ENCODE data around the gene TOM1L2.

Gene TOM1L2

DNA sequence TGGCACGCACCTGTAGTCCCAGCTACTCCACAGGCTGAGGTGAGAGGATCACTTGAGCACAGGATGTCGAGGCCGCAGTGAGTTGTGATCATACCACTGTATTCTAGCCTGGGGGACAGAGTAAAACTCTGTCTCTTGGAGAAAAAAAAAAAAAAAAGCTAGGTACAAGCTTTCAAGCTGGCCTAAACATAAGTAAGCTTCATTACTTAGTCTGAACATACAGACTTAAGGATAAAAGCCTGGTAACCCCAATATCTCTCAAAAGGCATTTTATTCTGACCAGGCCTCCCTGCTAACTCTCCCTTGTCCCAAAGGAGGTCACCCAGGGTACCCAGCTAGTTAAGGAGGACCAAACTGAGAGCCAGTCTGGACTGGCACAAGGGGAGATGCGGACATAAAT, 46.2 kb downstream of the TOM1L2 start:
- no peak overlapping the region for H3K27ac ChIP-seq (ENCODE audit: low read depth, low read length)
- no peaks in the 10 kb centered on the region for H3K79me2 ChIP-seq (ENCODE audit: control insufficient read depth, low read length)
- no peaks in the 10 kb centered on the region for H3K27me3 ChIP-seq (ENCODE audit: control insufficient read depth, low read length)
- H3F3A ChIP-seq (ENCODE audit: control insufficient read depth, insufficient read depth): no peaks in the 10 kb centered on the region
- no peaks in the 10 kb centered on the region for H4K20me1 ChIP-seq (ENCODE audit: control insufficient read depth, insufficient read depth, low read depth, low read length)
- no peaks in the 10 kb centered on the region for H3K9me2 ChIP-seq (replicated peaks; ENCODE audit: control insufficient read depth, low read length)
- no peak overlapping the region for H3K4me2 ChIP-seq (ENCODE audit: low read length)
- no peaks in the 10 kb centered on the region for H3K9me3 ChIP-seq (ENCODE audit: control insufficient read depth, insufficient read depth, low read length)
- no peaks in the 10 kb centered on the region for H3K36me3 ChIP-seq (ENCODE audit: control insufficient read depth, low read length)
- H3K4me1 ChIP-seq (ENCODE audit: control insufficient read depth, low read length): no peaks in the 10 kb centered on the region
- TF ChIP-seq EZH2phosphoT487 (IDR thresholded peaks at IDR 0.05; ENCODE audit: borderline replicate concordance, low read length): no peak
- H3K4me3 ChIP-seq (ENCODE audit: low read length): no peak overlapping the region

DNA sequence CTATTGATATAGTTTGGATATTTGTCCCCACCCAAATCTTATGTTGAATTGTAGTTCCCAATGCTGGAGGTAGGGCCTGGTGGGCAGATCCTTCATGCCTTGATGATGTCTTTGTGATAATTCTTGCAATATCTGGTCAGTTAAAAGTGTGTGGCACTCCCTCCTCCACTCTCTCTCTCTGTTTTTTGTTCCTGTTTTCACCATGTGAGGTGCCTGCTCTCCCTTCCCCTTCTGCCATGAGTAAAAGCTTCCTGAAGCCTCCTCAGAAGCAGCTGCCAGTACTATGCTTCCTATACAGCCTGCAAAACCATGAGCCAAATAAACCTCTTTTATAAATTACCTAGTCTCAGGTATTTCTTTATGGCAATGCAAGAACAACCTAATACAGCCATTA, 47.3 kb downstream of the TOM1L2 start:
- H4K20me1 ChIP-seq (ENCODE audit: control insufficient read depth, insufficient read depth, low read depth, low read length): no peaks in the 10 kb centered on the region
- TF ChIP-seq EZH2phosphoT487 (IDR thresholded peaks at IDR 0.05; ENCODE audit: borderline replicate concordance, low read length): no peak
- TF ChIP-seq, protein P1, sequence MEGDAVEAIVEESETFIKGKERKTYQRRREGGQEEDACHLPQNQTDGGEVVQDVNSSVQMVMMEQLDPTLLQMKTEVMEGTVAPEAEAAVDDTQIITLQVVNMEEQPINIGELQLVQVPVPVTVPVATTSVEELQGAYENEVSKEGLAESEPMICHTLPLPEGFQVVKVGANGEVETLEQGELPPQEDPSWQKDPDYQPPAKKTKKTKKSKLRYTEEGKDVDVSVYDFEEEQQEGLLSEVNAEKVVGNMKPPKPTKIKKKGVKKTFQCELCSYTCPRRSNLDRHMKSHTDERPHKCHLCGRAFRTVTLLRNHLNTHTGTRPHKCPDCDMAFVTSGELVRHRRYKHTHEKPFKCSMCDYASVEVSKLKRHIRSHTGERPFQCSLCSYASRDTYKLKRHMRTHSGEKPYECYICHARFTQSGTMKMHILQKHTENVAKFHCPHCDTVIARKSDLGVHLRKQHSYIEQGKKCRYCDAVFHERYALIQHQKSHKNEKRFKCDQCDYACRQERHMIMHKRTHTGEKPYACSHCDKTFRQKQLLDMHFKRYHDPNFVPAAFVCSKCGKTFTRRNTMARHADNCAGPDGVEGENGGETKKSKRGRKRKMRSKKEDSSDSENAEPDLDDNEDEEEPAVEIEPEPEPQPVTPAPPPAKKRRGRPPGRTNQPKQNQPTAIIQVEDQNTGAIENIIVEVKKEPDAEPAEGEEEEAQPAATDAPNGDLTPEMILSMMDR (IDR thresholded peaks at IDR 0.05; ENCODE audit: low read depth, low read length, poor library complexity, severe bottlenecking): no peak
- H3K4me1 ChIP-seq (ENCODE audit: control insufficient read depth, low read length): peaks cover under 1% of the 10 kb centered on the region
- no peaks in the 10 kb centered on the region for H3K36me3 ChIP-seq (ENCODE audit: control insufficient read depth, low read length)
- H3K27ac ChIP-seq (ENCODE audit: low read depth, low read length): no peak overlapping the region
- no peaks in the 10 kb centered on the region for H3F3A ChIP-seq (ENCODE audit: control insufficient read depth, insufficient read depth)
- no peaks in the 10 kb centered on the region for H3K9me2 ChIP-seq (replicated peaks; ENCODE audit: control insufficient read depth, low read length)
- no peaks in the 10 kb centered on the region for H3K27me3 ChIP-seq (ENCODE audit: control insufficient read depth, low read length)
- H3K9me3 ChIP-seq (ENCODE audit: control insufficient read depth, insufficient read depth, low read length): no peaks in the 10 kb centered on the region
- H3K79me2 ChIP-seq (ENCODE audit: control insufficient read depth, low read length): no peaks in the 10 kb centered on the region
- no peak overlapping the region for H3K4me3 ChIP-seq (ENCODE audit: low read length)
- H3K4me2 ChIP-seq (ENCODE audit: low read length): no peak overlapping the region

DNA sequence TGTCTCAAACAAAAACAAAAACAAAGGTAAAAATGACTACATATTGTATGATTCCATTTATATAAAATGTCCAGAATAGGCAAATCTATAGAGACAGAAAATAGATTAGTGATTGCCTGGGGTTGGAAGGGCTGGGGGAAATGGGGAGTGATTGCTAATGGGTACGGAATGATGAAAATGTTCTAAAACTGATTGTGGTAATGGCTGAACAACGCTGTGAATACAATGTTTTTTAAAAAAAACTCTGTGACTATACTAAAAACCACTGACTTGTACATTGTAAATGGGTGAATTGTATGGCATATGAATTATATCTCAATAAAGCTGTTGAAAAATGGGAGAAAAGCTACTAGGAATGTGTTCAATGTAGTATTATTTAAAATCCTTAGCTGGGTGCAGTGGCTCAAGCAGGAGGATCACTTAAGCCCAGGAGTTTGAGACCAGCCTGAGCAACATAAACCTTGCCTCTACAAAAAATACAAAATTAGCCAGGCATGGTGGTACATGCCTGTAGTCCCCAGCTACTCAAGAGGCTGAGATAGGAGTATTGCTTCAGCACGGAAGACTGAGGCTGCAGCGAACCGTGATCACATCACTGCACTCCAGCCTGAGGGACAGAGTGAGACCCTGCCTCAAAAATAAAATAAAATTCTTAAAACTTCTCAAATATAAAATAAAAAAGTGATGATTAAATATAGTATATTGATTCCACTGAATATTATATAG, 47.9 kb downstream of the TOM1L2 start:
- no peaks in the 10 kb centered on the region for H3F3A ChIP-seq (ENCODE audit: control insufficient read depth, insufficient read depth)
- H3K4me2 ChIP-seq (ENCODE audit: low read length): no peak overlapping the region
- no peaks in the 10 kb centered on the region for H3K9me2 ChIP-seq (replicated peaks; ENCODE audit: control insufficient read depth, low read length)
- no peaks in the 10 kb centered on the region for H3K79me2 ChIP-seq (ENCODE audit: control insufficient read depth, low read length)
- H4K20me1 ChIP-seq (ENCODE audit: control insufficient read depth, insufficient read depth, low read depth, low read length): no peaks in the 10 kb centered on the region
- H3K4me1 ChIP-seq (ENCODE audit: control insufficient read depth, low read length): peaks cover 6% of the 10 kb centered on the region
- H3K27me3 ChIP-seq (ENCODE audit: control insufficient read depth, low read length): no peaks in the 10 kb centered on the region
- no peak for TF ChIP-seq EZH2phosphoT487 (IDR thresholded peaks at IDR 0.05; ENCODE audit: borderline replicate concordance, low read length)
- TF ChIP-seq, protein P1 (IDR thresholded peaks at IDR 0.05; ENCODE audit: low read depth, low read length, poor library complexity, severe bottlenecking): no peak
- H3K36me3 ChIP-seq (ENCODE audit: control insufficient read depth, low read length): no peaks in the 10 kb centered on the region
- no peak overlapping the region for H3K27ac ChIP-seq (ENCODE audit: low read depth, low read length)
- no peak overlapping the region for H3K4me3 ChIP-seq (ENCODE audit: low read length)
- no peaks in the 10 kb centered on the region for H3K9me3 ChIP-seq (ENCODE audit: control insufficient read depth, insufficient read depth, low read length)

DNA sequence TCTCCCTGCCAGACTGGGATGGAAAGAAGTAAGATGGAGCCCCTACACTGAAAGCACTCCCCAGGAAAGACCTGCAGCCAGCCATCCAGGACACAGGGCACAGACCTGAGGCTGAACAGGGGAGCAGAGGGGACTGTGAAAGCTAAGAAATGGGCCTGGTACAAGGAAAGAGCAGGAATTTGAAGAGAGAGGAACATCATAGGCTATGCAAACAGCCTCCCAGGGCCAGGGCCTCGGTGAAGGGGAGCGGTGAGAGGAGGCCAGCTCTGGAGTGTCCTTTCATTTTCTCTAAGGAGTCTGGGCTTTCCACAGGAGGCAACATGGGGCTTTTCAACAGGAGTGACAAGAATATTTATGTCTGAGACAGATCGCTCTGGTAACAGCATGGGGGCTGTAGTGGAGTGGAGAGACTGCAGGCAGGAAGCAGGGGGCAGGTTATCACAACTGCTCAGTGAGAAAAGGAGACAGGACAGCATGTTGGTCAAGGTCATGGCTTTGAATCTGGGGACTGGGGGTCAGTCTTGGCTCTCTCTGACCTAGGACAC, 50.1 kb downstream of the TOM1L2 start:
- Histone ChIP-seq H3K9me3 (ENCODE audit: control insufficient read depth, insufficient read depth, low read length) (no peaks in the 10 kb centered on the region), H4K20me1 (ENCODE audit: control insufficient read depth, insufficient read depth, low read depth, low read length) (no peaks in the 10 kb centered on the region), H3K79me2 (ENCODE audit: control insufficient read depth, low read length) (no peaks in the 10 kb centered on the region), H3F3A (ENCODE audit: control insufficient read depth, insufficient read depth) (no peaks in the 10 kb centered on the region), H3K27ac (ENCODE audit: low read depth, low read length) (no peak overlapping the region), H3K4me2 (ENCODE audit: low read length) (no peak overlapping the region), H3K9me2 (replicated peaks; ENCODE audit: control insufficient read depth, low read length) (no peaks in the 10 kb centered on the region), H3K4me3 (ENCODE audit: low read length) (no peak overlapping the region), H3K36me3 (ENCODE audit: control insufficient read depth, low read length) (no peaks in the 10 kb centered on the region), H3K4me1 (ENCODE audit: control insufficient read depth, low read length) (peaks cover 8% of the 10 kb centered on the region), H3K27me3 (ENCODE audit: control insufficient read depth, low read length) (no peaks in the 10 kb centered on the region)
- no peak for TF ChIP-seq EZH2phosphoT487 (IDR thresholded peaks at IDR 0.05; ENCODE audit: borderline replicate concordance, low read length)
- TF ChIP-seq, protein P1 (IDR thresholded peaks at IDR 0.05; ENCODE audit: low read depth, low read length, poor library complexity, severe bottlenecking): no peak
